GM12878 (cell line): ENCODE results near the gene IGSF23. TPM values are rescaled to one million over a fixed set of nuclear protein-coding genes. Genes with fewer than 3 reads are reported as not detected.

Source experiments
- ATAC-seq: fragments of 200-7000 bp; cut with Tn5 transposase; 3 replicates; pipeline ENCODE4 v1.9.1; 2020; ENCODE audit warnings: mild to moderate bottlenecking, moderate library complexity
- BruUV-seq: library from RNA; stranded (reverse); fragments of 400-500 nt; replicated peaks from 2 replicates; lab custom pipeline; 2021; lab: Mats Ljungman, UMichigan
- CTCF ChIA-PET: fragments of 300-600 bp; sonication (Branson Sonifier 250); formaldehyde crosslinking; extraction: SDS; loops from one replicate; lab custom pipeline; 2021; ENCODE audit warnings: inconsistent platforms; lab: Yijun Ruan, JAX
- POLR2A ChIA-PET: fragments of 350-600 bp; formaldehyde crosslinking; extraction: SDS; loops from one replicate; lab custom pipeline; 2021; ENCODE audit warnings: inconsistent platforms; lab: Charles Lee
- RAD21 ChIA-PET: fragments of 300-600 bp; sonication (Branson Sonifier 250); formaldehyde crosslinking; loops from one replicate; lab custom pipeline; 2023; ENCODE audit warnings: antibody characterized with exemption; ENCODE audit not compliant: unreplicated experiment; lab: Charles Lee
- SMC1A ChIA-PET: fragments of 300-600 bp; sonication (Branson Sonifier 250); formaldehyde crosslinking; loops from one replicate; lab custom pipeline; 2023; ENCODE audit not compliant: unreplicated experiment, uncharacterized antibody; lab: Charles Lee
- DNase-seq: peaks from one replicate; pipeline ENCODE4 v3.0.0-alpha.2; 2011; ENCODE audit warnings: low read depth, low spot score
- FAIRE-seq: peaks from 3 replicates; lab custom pipeline; 2011; peaks lifted over from hg19 to GRCh38; lab: Jason Lieb, UNC
- H2AFZ ChIP-seq: 2 replicates; pipeline ENCODE4 v1.6.0; 2011; ENCODE audit warnings: low read depth, low read length, control low read depth; ENCODE audit not compliant: control insufficient read depth
- H3K27ac ChIP-seq: 2 replicates; pipeline ENCODE4 v1.5.1; 2011; ENCODE audit warnings: control low read depth; ENCODE audit not compliant: control insufficient read depth, insufficient read depth
- H3K27me3 ChIP-seq, 2 experiments: replicated peaks in 1 of 2; 2 replicates each; pipeline versions ENCODE4 v1.6.0 to v1.6.1; 2011; ENCODE audit warnings: low read length in 1 of 2; ENCODE audit not compliant: control insufficient read depth in 2 of 2, insufficient read depth in 2 of 2
- H3K36me3 ChIP-seq, 2 experiments: 2 replicates each; pipeline ENCODE4 v1.5.1; 2011; ENCODE audit warnings: low read length in 1 of 2; ENCODE audit not compliant: control insufficient read depth in 2 of 2, insufficient read depth in 2 of 2
- H3K4me1 ChIP-seq: 2 replicates; pipeline ENCODE4 v1.6.1; 2011; ENCODE audit warnings: mild to moderate bottlenecking, low read length, moderate library complexity, mixed read lengths; ENCODE audit not compliant: control insufficient read depth, insufficient read depth
- H3K4me2 ChIP-seq: 2 replicates; pipeline ENCODE4 v1.6.0; 2011; ENCODE audit warnings: control low read depth; ENCODE audit not compliant: control insufficient read depth, insufficient read depth
- H3K4me3 ChIP-seq: fragments of 200-600 bp; sonication (generic); 2 replicates; pipeline ENCODE4 v1.5.1; 2016
- H3K79me2 ChIP-seq: 2 replicates; pipeline ENCODE4 v1.6.0; 2011; ENCODE audit warnings: low read length; ENCODE audit not compliant: control insufficient read depth, insufficient read depth
- H3K9ac ChIP-seq: 2 replicates; pipeline ENCODE4 v1.8.0; 2011; ENCODE audit warnings: low read length, control low read depth, mixed read lengths; ENCODE audit not compliant: control insufficient read depth, insufficient read depth
- H3K9me3 ChIP-seq: replicated peaks from 3 replicates; pipeline ENCODE4 v1.5.1; 2011; ENCODE audit warnings: mild to moderate bottlenecking, low read length; ENCODE audit not compliant: control insufficient read depth, insufficient read depth
- H4K20me1 ChIP-seq: 2 replicates; pipeline ENCODE4 v1.6.0; 2011; ENCODE audit not compliant: control insufficient read depth, insufficient read depth
- ATF7 ChIP-seq: fragments of 450-650 bp; IDR thresholded peaks from 2 replicates; pipeline ENCODE4 v1.6.1; 2016; ENCODE audit warnings: low read depth, mild to moderate bottlenecking
- CREB1 ChIP-seq: IDR thresholded peaks from 2 replicates; pipeline ENCODE4 v1.6.1; 2012; ENCODE audit warnings: low read depth, mild to moderate bottlenecking, inconsistent platforms
- NFYB ChIP-seq: IDR thresholded peaks from 2 replicates; pipeline ENCODE4 v1.6.1; 2011; ENCODE audit warnings: low read depth, mild to moderate bottlenecking, low read length, improper control_type of control experiment, moderate library complexity; ENCODE audit not compliant: insufficient read depth
- POLR2AphosphoS2 ChIP-seq: IDR thresholded peaks from 2 replicates; pipeline ENCODE4 v1.6.1; 2011; ENCODE audit warnings: low read depth, mild to moderate bottlenecking, low read length, improper control_type of control experiment, moderate library complexity
- RBBP5 ChIP-seq: fragments of 200-600 bp; sonication (generic); conservative IDR thresholded peaks from 2 replicates; pipeline ENCODE4 v1.6.1; 2016
- RUNX3 ChIP-seq: IDR thresholded peaks from 2 replicates; pipeline ENCODE4 v1.6.1; 2012; ENCODE audit warnings: low read length, inconsistent platforms
- SMAD5 ChIP-seq: IDR thresholded peaks from 2 replicates; pipeline ENCODE4 v1.6.1; 2016; ENCODE audit warnings: antibody characterized with exemption, low read depth
- SRF ChIP-seq, 2 experiments: IDR thresholded peaks; 2 replicates each; pipeline ENCODE4 v1.6.1; 2011; ENCODE audit warnings: low read depth in 2 of 2, low read length in 2 of 2, mild to moderate bottlenecking in 1 of 2, moderate library complexity in 1 of 2
- STAT1 ChIP-seq: fragments of 450-650 bp; conservative IDR thresholded peaks from 2 replicates; pipeline ENCODE4 v1.6.1; 2014; ENCODE audit warnings: antibody characterized with exemption, mild to moderate bottlenecking
- STAT3 ChIP-seq: IDR thresholded peaks from 2 replicates; pipeline ENCODE4 v1.6.1; 2011; ENCODE audit warnings: low read depth, low read length, improper control_type of control experiment
- YBX1 ChIP-seq: fragments of 450-650 bp; IDR thresholded peaks from 2 replicates; pipeline ENCODE4 v1.6.1; 2016; ENCODE audit warnings: antibody characterized with exemption
- YY1 ChIP-seq: IDR thresholded peaks from 2 replicates; pipeline ENCODE4 v1.6.1; 2011; ENCODE audit warnings: low read depth, mild to moderate bottlenecking, low read length
- WGBS: methylation state at CpG from one replicate; pipeline ENCODE4 v1.1.6; 2016; ENCODE audit warnings: low lambda C conversion rate; ENCODE audit not compliant: insufficient replicate concordance, insufficient coverage; ENCODE audit errors: missing lambda C conversion rate; 5-methylcytosine and 5-hydroxymethylcytosine counted together
- in situ Hi-C: fragments of 300-500 bp; cut with MboI; formaldehyde crosslinking; loops from 9 replicates; pipeline ENCODE4 v1.14.3; 2018; ENCODE audit warnings: mixed read lengths
- intact Hi-C: fragments of 100-400 bp; cut with micrococcal nuclease; formaldehyde crosslinking; loops from one replicate; pipeline ENCODE4 v1.14.2; 2022; ENCODE audit not compliant: unreplicated experiment
- polyA plus RNA-seq, 11 experiments: library from polyadenylated mRNA; depleted of rRNA in 4 of 11; unstranded in 6 of 11; stranded (reverse) in 5 of 11; fragments of >200 nt; fragmentation: Nextera tagmentation in 4 of 11; fragmentation: Illumina TruSeq in 1 of 11; extraction: Ambion mirVana in 4 of 11; extraction: Trizol in 1 of 11; gene quantifications; 1 replicate in 1 of 11; 2 replicates in 10 of 11; pipeline versions ENCODE4 v1.2.1 to v1.2.3, GENCODE V29; 2011 to 2016; ENCODE audit warnings: inconsistent platforms in 2 of 11, missing spikeins in 2 of 11, low read depth in 1 of 11
- total RNA-seq, 4 experiments: library from RNA; depleted of rRNA in 3 of 4; stranded (reverse); fragments of >200 nt in 3 of 4; fragmentation: Illumina TruSeq in 1 of 4; extraction: Trizol in 1 of 4; gene quantifications; 2 replicates each; pipeline versions ENCODE4 v1.2.1 to v1.2.3, GENCODE V29; 2013 to 2021
- TF ChIP-seq, protein P1 (sequence below): fragments of 450-650 bp; formaldehyde crosslinking; IDR thresholded peaks from 2 replicates; pipeline ENCODE4 v1.5.0; 2022; ENCODE audit warnings: mild to moderate bottlenecking, missing genetic modification characterization
- TF ChIP-seq, protein P2 (sequence below): fragments of 450-650 bp; IDR thresholded peaks from 2 replicates; pipeline ENCODE4 v1.6.1; 2014; ENCODE audit warnings: mild to moderate bottlenecking
- TF ChIP-seq, protein P3 (sequence below): fragments of 450-650 bp; IDR thresholded peaks from 2 replicates; pipeline ENCODE4 v1.6.1; 2016; ENCODE audit warnings: mild to moderate bottlenecking

The IGSF23 gene
- total and polyA plus RNA-seq, 10 of the 15 experiments (the other 5 are each of a cell fraction or from before 2014, with no cell fraction given) = not detected

DNA sequence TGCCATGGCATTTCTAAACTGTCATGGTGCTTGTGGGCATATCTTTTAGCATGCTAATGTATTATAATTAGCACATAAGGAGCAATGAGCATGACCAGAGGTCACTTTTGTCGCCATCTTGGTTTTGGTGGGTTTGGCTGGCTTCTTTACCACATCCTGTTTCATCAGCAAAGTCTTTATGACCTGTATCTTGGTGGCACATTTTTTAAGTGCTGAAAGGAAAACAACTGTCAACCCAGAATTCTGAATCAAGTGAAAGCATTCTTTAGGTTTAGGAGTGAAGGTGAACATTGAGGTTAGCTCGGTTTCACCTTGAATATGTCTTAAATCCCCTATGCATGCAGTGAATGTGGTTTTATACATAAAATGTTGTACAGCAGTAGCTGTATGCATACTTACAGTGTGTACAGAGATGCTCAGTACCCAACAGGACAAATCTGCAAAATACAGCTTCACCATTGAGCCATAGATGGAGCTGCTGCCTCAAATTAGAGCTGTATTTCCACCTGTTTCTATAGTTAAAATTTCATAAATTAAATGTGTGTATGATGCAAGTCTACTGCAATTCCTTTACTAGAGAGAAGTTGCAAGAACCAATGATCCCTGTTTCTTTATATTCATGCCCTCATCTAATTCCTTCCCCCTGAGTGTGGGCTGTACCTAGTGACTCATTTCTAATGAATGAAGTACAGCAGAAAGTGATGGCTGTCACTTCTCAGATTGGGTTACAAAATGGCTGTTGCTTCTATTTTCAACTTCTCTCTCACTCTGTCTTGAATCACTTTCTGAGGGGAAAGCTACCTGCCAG lies 25.2 kb upstream of the IGSF23 start:
- Histone ChIP-seq H3K79me2 (no peaks in the 10 kb centered on the region), H3K9me3 (no peaks in the 10 kb centered on the region), H4K20me1 (no peaks in the 10 kb centered on the region), H3K4me1 (no peaks in the 10 kb centered on the region), H3K4me3 (no peak overlapping the region), H2AFZ (no peak overlapping the region), H3K36me3 (no peaks in the 10 kb centered on the region), H3K9ac (no peak overlapping the region), H3K27ac (no peak overlapping the region), H3K27me3 (no peaks in the 10 kb centered on the region), H3K4me2 (no peak overlapping the region)
- intact Hi-C loops = no loop called here
- WGBS = 4% methylated on average over 2 of the region's 2 CpGs
- TF ChIP-seq SRF (IDR thresholded peaks at IDR 0.05; ENCODE audit: low read depth in 2 of 2, low read length in 2 of 2) (no peak), YBX1 (no peak), SMAD5 (no peak), STAT1 (no peak), NFYB (no peak), RUNX3 (0 out of 2 replicates have a peak, but pooled peaks have one; percentile 19), RBBP5 (no peak), YY1 (0 out of 2 replicates have a peak, but pooled peaks have one; percentile 30), STAT3 (no peak), POLR2AphosphoS2 (no peak), CREB1 (no peak), ATF7 (no peak)
- TF ChIP-seq, protein P1, sequence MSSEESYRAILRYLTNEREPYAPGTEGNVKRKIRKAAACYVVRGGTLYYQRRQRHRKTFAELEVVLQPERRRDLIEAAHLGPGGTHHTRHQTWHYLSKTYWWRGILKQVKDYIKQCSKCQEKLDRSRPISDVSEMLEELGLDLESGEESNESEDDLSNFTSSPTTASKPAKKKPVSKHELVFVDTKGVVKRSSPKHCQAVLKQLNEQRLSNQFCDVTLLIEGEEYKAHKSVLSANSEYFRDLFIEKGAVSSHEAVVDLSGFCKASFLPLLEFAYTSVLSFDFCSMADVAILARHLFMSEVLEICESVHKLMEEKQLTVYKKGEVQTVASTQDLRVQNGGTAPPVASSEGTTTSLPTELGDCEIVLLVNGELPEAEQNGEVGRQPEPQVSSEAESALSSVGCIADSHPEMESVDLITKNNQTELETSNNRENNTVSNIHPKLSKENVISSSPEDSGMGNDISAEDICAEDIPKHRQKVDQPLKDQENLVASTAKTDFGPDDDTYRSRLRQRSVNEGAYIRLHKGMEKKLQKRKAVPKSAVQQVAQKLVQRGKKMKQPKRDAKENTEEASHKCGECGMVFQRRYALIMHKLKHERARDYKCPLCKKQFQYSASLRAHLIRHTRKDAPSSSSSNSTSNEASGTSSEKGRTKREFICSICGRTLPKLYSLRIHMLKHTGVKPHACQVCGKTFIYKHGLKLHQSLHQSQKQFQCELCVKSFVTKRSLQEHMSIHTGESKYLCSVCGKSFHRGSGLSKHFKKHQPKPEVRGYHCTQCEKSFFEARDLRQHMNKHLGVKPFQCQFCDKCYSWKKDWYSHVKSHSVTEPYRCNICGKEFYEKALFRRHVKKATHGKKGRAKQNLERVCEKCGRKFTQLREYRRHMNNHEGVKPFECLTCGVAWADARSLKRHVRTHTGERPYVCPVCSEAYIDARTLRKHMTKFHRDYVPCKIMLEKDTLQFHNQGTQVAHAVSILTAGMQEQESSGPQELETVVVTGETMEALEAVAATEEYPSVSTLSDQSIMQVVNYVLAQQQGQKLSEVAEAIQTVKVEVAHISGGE = no peak
- TF ChIP-seq, protein P2, sequence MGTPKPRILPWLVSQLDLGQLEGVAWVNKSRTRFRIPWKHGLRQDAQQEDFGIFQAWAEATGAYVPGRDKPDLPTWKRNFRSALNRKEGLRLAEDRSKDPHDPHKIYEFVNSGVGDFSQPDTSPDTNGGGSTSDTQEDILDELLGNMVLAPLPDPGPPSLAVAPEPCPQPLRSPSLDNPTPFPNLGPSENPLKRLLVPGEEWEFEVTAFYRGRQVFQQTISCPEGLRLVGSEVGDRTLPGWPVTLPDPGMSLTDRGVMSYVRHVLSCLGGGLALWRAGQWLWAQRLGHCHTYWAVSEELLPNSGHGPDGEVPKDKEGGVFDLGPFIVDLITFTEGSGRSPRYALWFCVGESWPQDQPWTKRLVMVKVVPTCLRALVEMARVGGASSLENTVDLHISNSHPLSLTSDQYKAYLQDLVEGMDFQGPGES = no peak
- TF ChIP-seq, protein P3, sequence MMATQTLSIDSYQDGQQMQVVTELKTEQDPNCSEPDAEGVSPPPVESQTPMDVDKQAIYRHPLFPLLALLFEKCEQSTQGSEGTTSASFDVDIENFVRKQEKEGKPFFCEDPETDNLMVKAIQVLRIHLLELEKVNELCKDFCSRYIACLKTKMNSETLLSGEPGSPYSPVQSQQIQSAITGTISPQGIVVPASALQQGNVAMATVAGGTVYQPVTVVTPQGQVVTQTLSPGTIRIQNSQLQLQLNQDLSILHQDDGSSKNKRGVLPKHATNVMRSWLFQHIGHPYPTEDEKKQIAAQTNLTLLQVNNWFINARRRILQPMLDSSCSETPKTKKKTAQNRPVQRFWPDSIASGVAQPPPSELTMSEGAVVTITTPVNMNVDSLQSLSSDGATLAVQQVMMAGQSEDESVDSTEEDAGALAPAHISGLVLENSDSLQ = no peak
- no peak for FAIRE-seq
- no peak for ATAC-seq
- ChIA-PET SMC1A (no interaction called here), CTCF (interaction anchor here (0.8 kb wide), 1 partner anchor 25 kb away, joined by 3 read pairs; no protein-coding TSS in a partner anchor), RAD21 (interaction anchor here (1.0 kb wide), 1 partner anchor 17 kb away, joined by 3 read pairs; no protein-coding TSS in a partner anchor), POLR2A (no interaction called here)
- BruUV-seq = no TSS peak
- DNase-seq = no peak
- in situ Hi-C loops = no loop called here
